ENCODE data around the gene AKAP13.

GRCh38 chr15:85453144-85453872, 72.9 kb downstream of the AKAP13 start:
- TF ChIP-seq CTCF (IDR thresholded peaks at IDR 0.05) (no peak), ZFX (IDR thresholded peaks at IDR 0.05; ENCODE audit: borderline replicate concordance) (no peak)

All from 22Rv1 (cell line).